Smooth muscle cell (in vitro differentiated cells): ENCODE measurements around the gene MEGF6. TPM values are rescaled to one million over a fixed set of nuclear protein-coding genes. Genes with fewer than 3 reads are reported as not detected.

ENCODE experiments used
- DNase-seq: peaks from one replicate; lab custom pipeline; 2025; ENCODE audit not compliant: unreplicated experiment; lab: John Stamatoyannopoulos, UW
- H2AFZ ChIP-seq: fragments of 200-600 bp; sonication (generic); 2 replicates; pipeline ENCODE4 v1.6.0; 2016; ENCODE audit warnings: antibody characterized with exemption, low read depth, mild to moderate bottlenecking
- H3F3A ChIP-seq: fragments of 200-600 bp; sonication (generic); 2 replicates; pipeline ENCODE4 v1.6.0; 2017; ENCODE audit warnings: antibody characterized with exemption, low read depth
- H3K27ac ChIP-seq: fragments of 200-600 bp; sonication (generic); 2 replicates; pipeline ENCODE4 v1.5.1; 2016; ENCODE audit warnings: low read depth, mild to moderate bottlenecking
- H3K27me3 ChIP-seq: fragments of 200-600 bp; sonication (generic); 2 replicates; pipeline ENCODE4 v1.6.1; 2016; ENCODE audit warnings: low read depth, mild to moderate bottlenecking
- H3K36me3 ChIP-seq: fragments of 200-600 bp; sonication (generic); 2 replicates; pipeline ENCODE4 v1.5.1; 2016; ENCODE audit warnings: low read depth
- H3K4me1 ChIP-seq: fragments of 200-600 bp; sonication (generic); 2 replicates; pipeline ENCODE4 v1.5.1; 2016; ENCODE audit warnings: low read depth
- H3K4me2 ChIP-seq: fragments of 200-600 bp; sonication (generic); 2 replicates; pipeline ENCODE4 v1.6.0; 2016; ENCODE audit warnings: mild to moderate bottlenecking
- H3K4me3 ChIP-seq: fragments of 200-600 bp; sonication (generic); 2 replicates; pipeline ENCODE4 v1.5.1; 2016; ENCODE audit warnings: mild to moderate bottlenecking
- H3K79me2 ChIP-seq: fragments of 200-600 bp; sonication (generic); 2 replicates; pipeline ENCODE4 v1.6.0; 2016; ENCODE audit warnings: low read depth, mild to moderate bottlenecking
- H3K9ac ChIP-seq: fragments of 200-600 bp; sonication (generic); 2 replicates; pipeline ENCODE4 v1.6.0; 2016; ENCODE audit warnings: low read depth
- H3K9me3 ChIP-seq: fragments of 200-600 bp; sonication (generic); replicated peaks from 2 replicates; pipeline ENCODE4 v1.5.1; 2016; ENCODE audit warnings: low read depth
- H4K20me1 ChIP-seq: fragments of 200-600 bp; sonication (generic); 2 replicates; pipeline ENCODE4 v1.6.0; 2016; ENCODE audit warnings: low read depth
- WGBS: methylation state at CpG from one replicate; pipeline ENCODE4 v1.1.7; 2016; ENCODE audit warnings: low lambda C conversion rate; 5-methylcytosine and 5-hydroxymethylcytosine counted together
- polyA plus RNA-seq: library from polyadenylated mRNA; unstranded; fragments of >200 nt; fragmentation: Nextera tagmentation; extraction: Ambion mirVana; gene quantifications from 2 replicates; pipeline ENCODE4 v1.2.1, GENCODE V29; 2016
- total RNA-seq: library from RNA; depleted of rRNA; stranded (reverse); fragments of >200 nt; gene quantifications from 2 replicates; pipeline ENCODE4 v1.2.3, GENCODE V29; 2014
- TF ChIP-seq, protein P1 (sequence below): fragments of 200-600 bp; sonication (generic); IDR thresholded peaks from 2 replicates; pipeline ENCODE4 v1.5.1; 2017; ENCODE audit warnings: borderline replicate concordance, mild to moderate bottlenecking, antibody characterized with exemption; ENCODE audit not compliant: insufficient read depth, poor library complexity, severe bottlenecking

Gene MEGF6
- total and polyA plus RNA-seq, 2 experiments from 2014 or later: 6.5 to 12.8 TPM

DNA sequence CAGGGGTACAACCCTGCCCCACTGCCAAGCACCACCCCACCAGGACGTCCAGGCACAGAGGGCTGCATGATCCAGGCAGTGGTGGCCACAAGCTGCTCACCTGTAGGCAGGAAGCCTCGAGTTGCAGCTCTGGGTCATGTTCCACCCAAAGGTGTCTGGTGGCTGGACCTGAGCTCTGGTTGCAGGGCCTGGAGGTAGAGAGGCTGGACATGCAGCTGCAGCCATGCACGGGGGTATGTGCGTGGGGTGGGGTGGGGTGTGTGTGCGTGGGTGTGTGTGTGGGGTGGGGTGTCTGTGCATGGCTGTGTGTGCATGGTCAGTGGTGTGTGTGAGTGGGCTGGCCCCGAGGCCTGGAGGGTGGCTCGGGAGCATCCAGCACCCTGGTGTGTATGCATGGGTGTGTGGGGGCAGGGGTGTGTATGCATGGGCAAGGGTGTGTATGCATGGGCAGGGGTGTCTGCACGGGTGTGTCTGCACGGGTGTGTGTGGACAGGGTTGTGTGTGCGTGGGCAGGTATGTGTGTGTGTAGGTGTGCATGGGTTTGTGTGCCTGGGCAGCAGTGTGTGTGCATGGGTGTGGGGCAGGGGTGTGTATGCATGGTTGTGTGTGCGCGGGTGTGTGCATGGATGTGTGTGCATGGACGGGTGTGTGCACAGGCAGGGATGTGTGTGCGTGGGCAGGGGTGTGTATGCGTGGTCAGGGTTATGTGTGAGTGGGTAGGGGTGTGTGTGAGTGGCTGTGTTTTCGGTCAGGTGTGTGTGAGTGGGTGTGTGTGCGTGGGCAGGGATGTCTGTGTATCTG, 141.3 kb downstream of the MEGF6 start:
- Histone ChIP-seq H3F3A (peaks cover 10% of the 10 kb centered on the region), H3K4me2 (no peak overlapping the region), H3K27ac (no peak overlapping the region), H4K20me1 (no peaks in the 10 kb centered on the region), H3K9ac (no peak overlapping the region), H3K4me3 (no peak overlapping the region), H3K27me3 (no peaks in the 10 kb centered on the region), H3K4me1 (peaks cover 15% of the 10 kb centered on the region), H3K9me3 (no peaks in the 10 kb centered on the region), H3K79me2 (no peaks in the 10 kb centered on the region), H3K36me3 (no peaks in the 10 kb centered on the region), H2AFZ (no peak overlapping the region)
- TF ChIP-seq, protein P1, sequence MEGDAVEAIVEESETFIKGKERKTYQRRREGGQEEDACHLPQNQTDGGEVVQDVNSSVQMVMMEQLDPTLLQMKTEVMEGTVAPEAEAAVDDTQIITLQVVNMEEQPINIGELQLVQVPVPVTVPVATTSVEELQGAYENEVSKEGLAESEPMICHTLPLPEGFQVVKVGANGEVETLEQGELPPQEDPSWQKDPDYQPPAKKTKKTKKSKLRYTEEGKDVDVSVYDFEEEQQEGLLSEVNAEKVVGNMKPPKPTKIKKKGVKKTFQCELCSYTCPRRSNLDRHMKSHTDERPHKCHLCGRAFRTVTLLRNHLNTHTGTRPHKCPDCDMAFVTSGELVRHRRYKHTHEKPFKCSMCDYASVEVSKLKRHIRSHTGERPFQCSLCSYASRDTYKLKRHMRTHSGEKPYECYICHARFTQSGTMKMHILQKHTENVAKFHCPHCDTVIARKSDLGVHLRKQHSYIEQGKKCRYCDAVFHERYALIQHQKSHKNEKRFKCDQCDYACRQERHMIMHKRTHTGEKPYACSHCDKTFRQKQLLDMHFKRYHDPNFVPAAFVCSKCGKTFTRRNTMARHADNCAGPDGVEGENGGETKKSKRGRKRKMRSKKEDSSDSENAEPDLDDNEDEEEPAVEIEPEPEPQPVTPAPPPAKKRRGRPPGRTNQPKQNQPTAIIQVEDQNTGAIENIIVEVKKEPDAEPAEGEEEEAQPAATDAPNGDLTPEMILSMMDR: no peak
- no peak for DNase-seq
- WGBS: 97% methylated on average over 17 of the region's 17 CpGs

DNA sequence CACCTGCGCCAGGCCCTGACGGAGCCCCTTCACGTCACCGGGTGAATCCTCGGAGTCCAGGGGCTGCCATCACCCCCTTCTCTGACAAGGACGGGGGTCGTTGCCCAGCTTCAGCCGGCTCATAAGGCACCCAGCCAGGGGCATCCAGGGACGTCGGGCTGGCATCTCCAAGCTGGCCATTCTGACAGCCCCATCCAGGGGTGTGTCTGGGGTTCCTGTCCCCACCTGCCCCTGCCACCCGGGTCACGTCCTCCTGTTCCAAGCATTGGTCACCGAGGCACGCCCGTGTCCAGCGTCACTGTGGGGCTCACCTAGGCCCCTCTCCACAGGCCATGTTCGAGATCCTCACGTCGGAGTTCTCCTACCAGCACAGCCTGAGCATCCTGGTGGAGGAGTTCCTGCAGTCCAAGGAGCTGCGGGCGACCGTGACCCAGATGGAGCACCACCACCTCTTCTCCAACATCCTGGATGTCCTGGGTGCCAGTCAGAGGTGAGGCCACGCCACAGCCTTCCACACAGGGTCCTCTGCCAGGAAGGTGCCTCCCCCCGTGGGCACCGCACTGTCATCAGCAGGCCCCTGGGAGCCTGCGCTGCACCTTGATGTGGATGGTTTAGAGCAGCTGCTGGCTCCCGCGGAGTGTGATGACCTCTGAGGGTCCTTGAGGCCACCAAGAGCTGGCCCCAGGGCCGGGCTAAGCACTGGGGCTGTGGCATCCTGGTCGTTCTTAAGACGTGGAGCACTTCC, 142.0 kb downstream of the MEGF6 start:
- Histone ChIP-seq H3K4me2 (no peak overlapping the region), H3K9me3 (no peaks in the 10 kb centered on the region), H3K36me3 (no peaks in the 10 kb centered on the region), H3K4me1 (peaks cover 15% of the 10 kb centered on the region), H4K20me1 (no peaks in the 10 kb centered on the region), H3K27me3 (no peaks in the 10 kb centered on the region), H3K9ac (no peak overlapping the region), H3K79me2 (no peaks in the 10 kb centered on the region), H3F3A (peaks cover 10% of the 10 kb centered on the region), H3K4me3 (no peak overlapping the region), H2AFZ (no peak overlapping the region), H3K27ac (no peak overlapping the region)
- DNase-seq: no peak
- TF ChIP-seq, protein P1: no peak
- WGBS: 96% methylated on average over 31 of the region's 31 CpGs

DNA sequence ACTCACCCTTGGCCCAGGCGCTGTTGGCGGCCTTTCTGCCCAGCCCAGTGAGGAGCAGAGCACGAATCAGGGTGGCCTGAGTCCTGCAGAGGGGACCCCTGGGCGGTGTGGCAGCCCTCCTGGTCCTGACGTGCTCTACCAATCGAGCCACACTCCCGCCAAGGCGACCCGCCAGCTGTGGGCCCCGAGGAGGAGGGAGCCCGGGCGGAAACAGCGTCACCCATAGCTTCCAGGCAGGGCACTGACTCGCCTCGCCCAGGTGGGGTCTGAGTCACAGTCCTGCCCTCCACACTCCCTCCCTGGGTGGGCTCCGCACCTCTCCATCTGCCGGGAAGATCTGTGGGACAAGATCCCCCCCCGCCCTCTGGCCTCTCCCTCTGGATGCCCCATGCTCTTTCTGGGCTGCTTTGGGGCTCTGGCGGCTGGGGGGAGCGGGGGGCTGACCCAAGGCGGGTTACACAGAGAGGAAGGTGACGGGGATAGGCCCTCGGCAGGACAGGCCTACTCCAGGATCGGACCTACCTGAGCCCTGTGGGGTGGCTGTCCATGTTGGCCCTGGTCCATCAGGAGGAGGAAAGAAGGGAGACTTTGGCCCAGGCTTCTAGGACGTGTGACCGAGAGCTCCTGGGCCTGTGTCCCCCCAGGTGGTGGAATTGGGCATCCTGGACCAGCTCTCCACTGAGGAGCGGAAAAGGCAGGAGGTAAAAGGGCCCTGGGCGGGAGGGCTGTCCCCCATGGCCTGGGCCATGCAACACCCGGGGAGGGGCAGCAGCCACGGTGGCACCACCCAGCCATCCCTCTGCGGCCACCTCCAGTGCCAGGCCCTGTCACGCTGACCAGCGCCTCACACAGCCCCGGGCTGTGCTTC, 142.8 kb downstream of the MEGF6 start:
- Histone ChIP-seq H2AFZ (no peak overlapping the region), H3K79me2 (no peaks in the 10 kb centered on the region), H3K9me3 (no peaks in the 10 kb centered on the region), H3K4me3 (no peak overlapping the region), H3K4me1 (peaks cover 15% of the 10 kb centered on the region), H3K9ac (no peak overlapping the region), H3K36me3 (no peaks in the 10 kb centered on the region), H3K27me3 (no peaks in the 10 kb centered on the region), H4K20me1 (no peaks in the 10 kb centered on the region), H3K4me2 (no peak overlapping the region), H3F3A (peaks cover 10% of the 10 kb centered on the region), H3K27ac (no peak overlapping the region)
- no peak for DNase-seq
- TF ChIP-seq, protein P1: no peak
- WGBS: 95% methylated on average over 27 of the region's 34 CpGs
